ENCODE results near the gene RADIL.

- TF ChIP-seq EP300 (IDR thresholded peaks at IDR 0.05) (no peak), CTCF (IDR thresholded peaks at IDR 0.05) (no peak), POLR2A (IDR thresholded peaks at IDR 0.05) (no peak)
Observed at GRCh38 chr7:4762121-4763055, 121.1 kb downstream of the RADIL start.

Data from gastroesophageal sphincter (tissue), 3 donors.